Measurements from ENCODE around the gene DGCR2.
"Not testable (repeated sequence)": the region's sequence is repeated elsewhere in the genome, so short reads cannot be mapped to it uniquely, and the experiment has no call there.

The DGCR2 gene

GRCh38 chr22:19000106-19000505, 122.1 kb downstream of the DGCR2 start:
- not testable (repeated sequence) for ATAC-seq (replicated peaks); H3K4me3 Mint-ChIP-seq; H3K36me3 Mint-ChIP-seq; DNase-seq; H3K4me1 Mint-ChIP-seq; H3K9me3 Mint-ChIP-seq; H3K27ac Mint-ChIP-seq
- H3K27me3 Mint-ChIP-seq = peaks cover 33 to 37% of the 10 kb centered on the region in 2 donors

GRCh38 chr22:18999416-18999815, 122.8 kb downstream of the DGCR2 start:
- no peaks in the 10 kb centered on the region for H3K36me3 Mint-ChIP-seq
- DNase-seq = no peak
- H3K9me3 Mint-ChIP-seq = no peaks in the 10 kb centered on the region
- H3K4me3 Mint-ChIP-seq = no peak overlapping the region
- no peak for ATAC-seq (replicated peaks)
- H3K27ac Mint-ChIP-seq = no peak overlapping the region
- no peaks in the 10 kb centered on the region for H3K4me1 Mint-ChIP-seq
- peaks cover 27 to 36% of the 10 kb centered on the region in 2 donors for H3K27me3 Mint-ChIP-seq

- Mint-ChIP-seq H3K4me1 (no peaks in the 10 kb centered on the region), H3K9me3 (no peaks in the 10 kb centered on the region), H3K36me3 (no peaks in the 10 kb centered on the region), H3K27ac (no peak overlapping the region), H3K4me3 (no peak overlapping the region), H3K27me3 (peaks cover 23 to 36% of the 10 kb centered on the region in 2 donors)
- ATAC-seq (replicated peaks) (no peak), DNase-seq (no peak)
Measured at GRCh38 chr22:18999008-18999407, 123.2 kb downstream of the DGCR2 start.

GRCh38 chr22:18997925-18998315, 124.3 kb downstream of the DGCR2 start:
- ATAC-seq (replicated peaks) = no peak
- Mint-ChIP-seq H3K27me3 (peaks cover 31 to 40% of the 10 kb centered on the region in 2 donors), H3K9me3 (no peaks in the 10 kb centered on the region), H3K4me3 (no peak overlapping the region), H3K27ac (no peak overlapping the region), H3K4me1 (no peaks in the 10 kb centered on the region), H3K36me3 (no peaks in the 10 kb centered on the region)
- no peak for DNase-seq

- Mint-ChIP-seq H3K36me3 (no peaks in the 10 kb centered on the region), H3K9me3 (no peaks in the 10 kb centered on the region), H3K27ac (no peak overlapping the region), H3K4me3 (no peak overlapping the region), H3K27me3 (peaks cover 36 to 40% of the 10 kb centered on the region in 2 donors), H3K4me1 (no peaks in the 10 kb centered on the region)
- DNase-seq = no peak
- ATAC-seq (replicated peaks) = no peak
Measured at GRCh38 chr22:18997306-18997924, 124.8 kb downstream of the DGCR2 start.

GRCh38 chr22:18996376-18996900, 125.8 kb downstream of the DGCR2 start:
- Mint-ChIP-seq H3K4me3 (no peak overlapping the region), H3K27ac (no peak overlapping the region), H3K36me3 (no peaks in the 10 kb centered on the region), H3K27me3 (peaks cover 38 to 40% of the 10 kb centered on the region in 2 donors), H3K4me1 (no peaks in the 10 kb centered on the region), H3K9me3 (no peaks in the 10 kb centered on the region)
- DNase-seq = no peak
- no peak for ATAC-seq (replicated peaks)

GRCh38 chr22:18995327-18995711, 126.9 kb downstream of the DGCR2 start:
- no peaks in the 10 kb centered on the region for H3K9me3 Mint-ChIP-seq
- no peak overlapping the region for H3K27ac Mint-ChIP-seq
- H3K27me3 Mint-ChIP-seq = peaks cover 41 to 46% of the 10 kb centered on the region in 2 donors
- no peak overlapping the region for H3K4me3 Mint-ChIP-seq
- H3K36me3 Mint-ChIP-seq = no peaks in the 10 kb centered on the region
- no peak for DNase-seq
- ATAC-seq (replicated peaks) = no peak
- H3K4me1 Mint-ChIP-seq = no peaks in the 10 kb centered on the region

GRCh38 chr22:18994701-18995326, 127.4 kb downstream of the DGCR2 start:
- Mint-ChIP-seq H3K4me3 (no peak overlapping the region), H3K36me3 (no peaks in the 10 kb centered on the region), H3K27me3 (peaks cover 46 to 51% of the 10 kb centered on the region in 2 donors), H3K9me3 (no peaks in the 10 kb centered on the region), H3K27ac (no peak overlapping the region), H3K4me1 (no peaks in the 10 kb centered on the region)
- ATAC-seq (replicated peaks) (no peak), DNase-seq (no peak)

GRCh38 chr22:18994056-18994455, 128.2 kb downstream of the DGCR2 start:
- no peaks in the 10 kb centered on the region for H3K36me3 Mint-ChIP-seq
- H3K9me3 Mint-ChIP-seq = no peaks in the 10 kb centered on the region
- ATAC-seq (replicated peaks) = no peak
- no peak overlapping the region for H3K27ac Mint-ChIP-seq
- H3K27me3 Mint-ChIP-seq = peaks cover 47 to 53% of the 10 kb centered on the region in 2 donors
- DNase-seq = no peak
- H3K4me3 Mint-ChIP-seq = no peak overlapping the region
- H3K4me1 Mint-ChIP-seq = no peaks in the 10 kb centered on the region

- H3K27me3 Mint-ChIP-seq = peaks cover 44 to 48% of the 10 kb centered on the region in 2 donors
- no peaks in the 10 kb centered on the region for H3K9me3 Mint-ChIP-seq
- no peak for ATAC-seq (replicated peaks)
- H3K4me3 Mint-ChIP-seq = no peak overlapping the region
- no peaks in the 10 kb centered on the region for H3K4me1 Mint-ChIP-seq
- no peaks in the 10 kb centered on the region for H3K36me3 Mint-ChIP-seq
- H3K27ac Mint-ChIP-seq = no peak overlapping the region
- DNase-seq = no peak
Measured at GRCh38 chr22:18992543-18993198, 129.5 kb downstream of the DGCR2 start.

- H3K27me3 Mint-ChIP-seq = peaks cover 37 to 40% of the 10 kb centered on the region in 2 donors
- no peaks in the 10 kb centered on the region for H3K4me1 Mint-ChIP-seq
- ATAC-seq (replicated peaks) (no peak), DNase-seq (no peak)
- no peaks in the 10 kb centered on the region for H3K36me3 Mint-ChIP-seq
- no peak overlapping the region for H3K27ac Mint-ChIP-seq
- H3K4me3 Mint-ChIP-seq = no peak overlapping the region
- no peaks in the 10 kb centered on the region for H3K9me3 Mint-ChIP-seq
Measured at GRCh38 chr22:18991821-18992442, 130.3 kb downstream of the DGCR2 start.

- H3K9me3 Mint-ChIP-seq = no peaks in the 10 kb centered on the region
- H3K27me3 Mint-ChIP-seq = peaks cover 31 to 34% of the 10 kb centered on the region in 2 donors
- no peaks in the 10 kb centered on the region for H3K36me3 Mint-ChIP-seq
- no peaks in the 10 kb centered on the region for H3K4me1 Mint-ChIP-seq
- DNase-seq = no peak
- H3K4me3 Mint-ChIP-seq = no peak overlapping the region
- no peak overlapping the region for H3K27ac Mint-ChIP-seq
- ATAC-seq (replicated peaks) = no peak
Measured at GRCh38 chr22:18991138-18991432, 131.1 kb downstream of the DGCR2 start.

- Mint-ChIP-seq H3K36me3 (no peaks in the 10 kb centered on the region), H3K4me3 (no peak overlapping the region), H3K27me3 (peaks cover 26 to 31% of the 10 kb centered on the region in 2 donors), H3K27ac (no peak overlapping the region), H3K4me1 (no peaks in the 10 kb centered on the region), H3K9me3 (no peaks in the 10 kb centered on the region)
- DNase-seq = no peak
- ATAC-seq (replicated peaks) = no peak
Measured at GRCh38 chr22:18990355-18991137, 131.7 kb downstream of the DGCR2 start.

GRCh38 chr22:18988958-18989357, 133.3 kb downstream of the DGCR2 start:
- Mint-ChIP-seq H3K27ac (no peak overlapping the region), H3K36me3 (no peaks in the 10 kb centered on the region), H3K9me3 (no peaks in the 10 kb centered on the region), H3K4me3 (no peak overlapping the region), H3K27me3 (peaks cover 17 to 30% of the 10 kb centered on the region in 2 donors), H3K4me1 (no peaks in the 10 kb centered on the region)
- no peak for ATAC-seq (replicated peaks)
- no peak for DNase-seq

Measured in stimulated activated naive B cell treated with anti-CD40 and anti-IgM and Interleukin-4, amounts not matched to agents 10 μg/mL and 1 μg/mL and 100 μg/mL, for 72 hours (primary cell).